ENCODE measurements around the gene KRT86.

The KRT86 gene

DNA sequence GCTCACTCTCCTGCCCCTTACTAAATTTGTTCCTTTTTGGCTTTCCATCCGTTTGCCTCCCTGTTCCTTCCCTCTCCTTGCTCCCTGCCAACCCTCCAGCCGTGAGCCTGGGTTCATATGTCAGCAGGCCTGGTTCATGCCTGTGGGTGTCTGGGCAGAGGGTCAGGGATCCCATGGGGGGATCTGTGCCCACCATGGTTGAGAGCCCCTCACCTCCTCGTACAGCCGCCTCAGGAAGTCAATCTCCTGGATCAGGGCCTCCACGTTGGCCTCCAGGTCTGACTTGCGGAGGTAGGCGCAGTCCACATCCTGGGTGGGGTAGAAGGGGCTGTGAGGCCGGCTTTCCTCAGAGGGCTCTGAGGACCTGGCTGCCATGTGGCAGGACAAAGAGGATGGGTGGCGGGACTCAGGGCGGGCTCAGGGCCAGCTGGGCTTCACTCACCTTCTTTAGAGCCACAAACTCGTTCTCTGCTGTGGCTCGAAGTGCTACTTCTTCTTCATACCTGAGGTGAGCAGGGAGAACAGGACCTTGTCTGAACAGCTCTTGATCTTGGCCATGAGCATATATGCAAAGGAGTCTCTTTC is 43.1 kb downstream of the KRT86 start:
- no peak for DNase-seq

GRCh38 chr12:52318241-52318990 is 44.0 kb downstream of the KRT86 start:
- no peak for DNase-seq

GRCh38 chr12:52319097-52319496 is 44.7 kb downstream of the KRT86 start:
- DNase-seq: no peak

GRCh38 chr12:52320784-52321400 is 46.4 kb downstream of the KRT86 start, which contains the start of gene KRT83:
Gene KRT83 (minus strand): TSS chr12:52321398. CDS start chr12:52321335, 63 bp downstream.
- DNase-seq: peak; percentile 12

DNA sequence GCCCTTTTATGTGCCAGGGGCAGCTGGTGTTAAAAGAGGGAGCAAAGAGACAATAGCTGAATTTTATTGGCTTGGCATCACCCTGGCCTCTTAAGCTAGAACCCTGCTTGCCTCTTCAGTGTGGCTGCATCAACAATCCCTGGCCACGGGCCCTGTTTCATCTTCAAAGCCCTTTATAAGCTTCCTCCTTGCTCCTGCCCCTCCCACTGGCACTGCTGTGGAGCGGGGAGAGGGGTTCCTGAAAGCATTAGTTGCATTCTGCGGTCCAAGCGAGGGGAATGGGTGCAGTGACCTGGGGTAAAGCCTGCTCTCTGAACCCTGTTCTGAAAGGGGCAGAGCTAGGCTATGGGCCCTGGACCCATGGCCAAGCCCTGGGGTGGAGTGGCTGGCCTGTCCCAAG is 47.0 kb downstream of the KRT86 start:
- peak; percentile 10 for DNase-seq

DNA sequence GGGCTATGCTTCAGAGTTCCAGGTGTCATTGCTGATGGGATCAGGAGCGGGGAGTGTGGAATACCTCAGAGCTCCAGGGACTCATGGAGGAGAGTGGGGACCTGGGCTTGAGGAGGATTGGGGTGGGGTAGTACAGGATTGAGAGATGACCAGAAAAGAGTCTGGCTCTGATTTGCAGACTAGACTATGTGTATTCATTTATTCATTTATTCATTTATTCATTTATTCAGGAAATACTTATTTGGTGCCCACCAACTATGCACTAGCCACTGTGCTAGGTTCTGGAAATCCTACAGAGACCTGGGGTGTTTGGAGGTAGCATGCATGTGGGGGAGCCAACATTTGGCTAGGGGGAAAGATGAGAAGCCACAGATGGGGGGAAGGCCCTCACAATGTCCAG is 47.6 kb downstream of the KRT86 start:
- peak; percentile 3 for DNase-seq

- no peak for DNase-seq
Measured at GRCh38 chr12:52323001-52323400, 48.6 kb downstream of the KRT86 start.

DNA sequence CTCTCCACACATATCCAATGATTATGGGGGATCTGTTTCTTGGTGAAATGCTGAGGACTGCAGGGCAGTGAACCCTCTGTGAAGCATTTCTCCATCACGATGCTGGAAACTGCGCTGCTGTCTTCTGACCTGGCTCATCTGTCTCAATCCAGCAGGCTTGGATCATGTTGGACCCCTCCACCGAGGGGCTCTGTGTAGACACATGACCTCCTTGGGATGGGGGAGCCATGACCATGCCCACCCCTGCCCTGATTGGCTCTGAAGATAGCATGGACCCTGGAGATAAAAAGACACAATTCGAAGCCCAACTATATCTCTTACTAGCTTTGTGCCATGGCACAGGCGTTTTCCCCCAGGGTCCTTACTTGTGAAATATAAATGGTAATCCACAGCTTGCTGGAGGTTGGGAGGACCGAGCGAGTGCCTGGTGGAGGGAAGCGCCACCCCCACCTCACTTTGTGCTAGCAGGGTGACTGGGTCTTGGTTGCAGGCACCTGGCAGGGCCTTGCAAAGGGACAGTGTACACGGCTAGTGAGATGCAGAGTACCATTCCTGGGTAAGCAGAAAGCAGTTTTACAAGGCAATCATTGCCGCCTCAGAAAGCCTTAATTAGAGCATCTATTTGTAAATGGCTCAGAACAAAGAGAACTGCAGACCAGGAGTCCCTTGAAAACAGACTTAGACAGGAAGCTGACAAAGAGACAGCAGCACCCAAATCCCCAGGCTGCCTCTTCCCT is 49.1 kb downstream of the KRT86 start:
- no peak for DNase-seq

DNA sequence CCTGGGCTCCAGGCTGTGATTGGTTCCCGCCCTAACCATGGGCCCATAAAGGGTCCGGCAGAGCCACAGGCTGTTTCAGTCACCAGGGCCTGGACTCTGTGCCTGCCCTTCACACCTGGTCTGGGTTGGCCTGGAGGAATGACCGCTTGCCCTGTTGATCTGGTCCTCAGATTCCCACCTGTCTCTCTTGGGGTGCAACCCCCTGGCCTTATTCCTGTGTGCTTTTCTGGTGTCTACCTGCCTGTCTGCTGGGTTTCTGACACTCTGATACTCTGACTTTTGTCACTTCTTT is 49.7 kb downstream of the KRT86 start:
- no peak for DNase-seq

GRCh38 chr12:52327052-52327829 is 52.8 kb downstream of the KRT86 start:
- peak; percentile 54 for DNase-seq

DNA sequence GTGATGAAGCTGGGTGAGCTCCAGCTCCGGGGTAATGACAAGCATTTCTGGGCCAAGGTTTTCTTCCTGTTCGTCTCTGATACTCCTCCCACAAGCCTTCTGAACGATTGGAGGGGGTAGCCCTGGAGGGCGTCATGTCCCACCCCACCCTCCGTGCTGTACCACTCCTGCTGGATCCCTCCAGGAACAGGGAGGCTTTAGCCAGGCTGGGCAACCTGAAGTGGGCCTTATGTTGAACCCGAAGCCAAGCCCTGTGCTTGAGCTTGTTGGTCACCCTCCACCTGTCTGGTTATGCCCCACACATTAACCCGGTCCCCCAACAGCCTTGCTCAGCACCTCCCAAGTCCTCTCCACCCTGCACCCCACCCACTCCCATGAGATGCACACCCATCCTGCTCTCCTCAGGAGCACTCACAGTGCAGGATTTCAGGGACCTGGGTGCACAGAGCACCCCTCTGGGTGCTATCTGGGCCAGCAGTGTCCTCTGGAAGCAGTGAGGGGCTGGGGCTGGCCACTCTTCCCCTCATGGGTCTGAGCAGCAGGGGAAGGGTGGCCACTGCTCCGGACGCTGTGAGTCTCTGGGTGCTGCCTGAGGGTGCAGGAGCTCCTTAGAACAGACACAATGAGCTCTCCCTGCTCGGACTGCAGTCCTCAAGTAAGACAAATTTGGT is 53.5 kb downstream of the KRT86 start:
- no peak for DNase-seq

DNA sequence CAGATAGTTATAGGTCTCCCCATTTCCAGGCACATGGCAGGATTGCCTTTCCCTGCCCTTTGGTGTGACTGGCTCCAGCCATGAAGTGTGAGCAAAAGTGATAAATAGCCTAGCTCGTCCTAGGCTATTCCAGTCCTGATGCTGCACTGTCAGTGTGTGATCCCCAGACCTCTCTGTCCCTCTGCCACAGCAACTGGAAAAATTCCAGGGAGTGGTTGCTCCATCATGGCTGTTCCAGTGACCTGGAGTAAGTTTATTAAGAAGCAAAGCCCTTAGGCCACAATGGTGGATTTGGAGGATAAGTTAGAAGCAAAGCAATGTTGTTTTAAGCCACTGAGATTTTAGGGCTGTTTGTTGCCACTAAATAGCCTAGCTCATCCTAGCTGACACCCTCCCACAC is 56.6 kb downstream of the KRT86 start:
- no peak for DNase-seq

DNA sequence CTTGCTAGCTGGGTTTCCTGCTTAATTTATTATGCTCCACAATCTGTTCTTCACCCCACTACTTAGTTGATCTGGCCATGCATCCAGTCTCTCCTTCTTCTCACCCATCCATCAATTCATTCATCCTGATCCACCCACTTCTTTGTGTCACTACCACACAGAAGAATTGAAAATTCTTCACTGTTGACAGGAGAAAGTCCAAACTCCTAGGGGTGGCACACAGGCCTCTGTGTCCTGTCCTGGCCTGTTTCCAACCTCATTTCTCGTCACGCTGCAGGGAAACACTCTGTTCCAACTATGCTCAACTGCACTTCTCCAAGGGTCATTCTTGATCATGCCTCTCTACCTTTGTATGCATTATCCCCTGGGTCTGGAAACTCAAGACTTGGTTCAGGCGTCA is 57.4 kb downstream of the KRT86 start:
- no peak for DNase-seq

DNA sequence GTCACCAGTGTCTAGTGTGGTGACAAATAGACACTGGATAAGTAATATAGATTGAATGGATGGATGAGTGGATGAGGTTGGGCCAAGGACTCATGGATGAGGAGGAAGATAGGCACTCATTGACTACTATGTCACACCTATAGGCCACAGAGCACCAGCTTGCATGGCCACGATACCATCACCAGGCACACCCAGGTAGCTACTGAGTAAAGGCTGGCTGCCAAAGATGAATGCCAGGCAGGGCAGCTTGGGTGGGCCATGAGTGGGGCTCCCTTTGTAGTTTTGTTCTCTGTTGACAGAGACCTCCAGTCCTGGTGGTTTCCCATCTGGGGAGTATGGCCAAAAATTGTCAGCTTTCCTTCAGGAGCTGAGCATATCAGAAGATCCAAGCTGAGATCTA is 57.9 kb downstream of the KRT86 start:
- no peak for DNase-seq

GRCh38 chr12:52333321-52333720 is 58.9 kb downstream of the KRT86 start:
- DNase-seq: no peak

DNA sequence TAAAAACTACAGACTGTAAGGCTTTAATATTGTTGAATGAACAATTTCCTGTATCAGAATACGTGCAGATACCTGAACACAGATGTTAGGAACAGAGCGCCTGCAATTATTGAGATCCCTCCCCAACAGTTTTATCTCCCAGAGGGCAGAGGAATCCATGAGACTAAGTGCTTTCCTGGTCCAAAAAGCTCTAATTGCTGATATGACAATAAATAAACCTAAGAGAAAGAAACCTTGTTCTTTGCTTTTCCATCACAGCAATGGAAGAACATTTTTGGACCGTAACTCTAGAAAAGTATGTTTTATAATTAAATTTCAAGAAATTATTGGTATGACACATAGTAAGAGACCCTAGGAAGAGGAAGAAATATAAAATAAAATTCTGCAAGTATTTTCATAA is 59.7 kb downstream of the KRT86 start:
- no peak for DNase-seq

DNA sequence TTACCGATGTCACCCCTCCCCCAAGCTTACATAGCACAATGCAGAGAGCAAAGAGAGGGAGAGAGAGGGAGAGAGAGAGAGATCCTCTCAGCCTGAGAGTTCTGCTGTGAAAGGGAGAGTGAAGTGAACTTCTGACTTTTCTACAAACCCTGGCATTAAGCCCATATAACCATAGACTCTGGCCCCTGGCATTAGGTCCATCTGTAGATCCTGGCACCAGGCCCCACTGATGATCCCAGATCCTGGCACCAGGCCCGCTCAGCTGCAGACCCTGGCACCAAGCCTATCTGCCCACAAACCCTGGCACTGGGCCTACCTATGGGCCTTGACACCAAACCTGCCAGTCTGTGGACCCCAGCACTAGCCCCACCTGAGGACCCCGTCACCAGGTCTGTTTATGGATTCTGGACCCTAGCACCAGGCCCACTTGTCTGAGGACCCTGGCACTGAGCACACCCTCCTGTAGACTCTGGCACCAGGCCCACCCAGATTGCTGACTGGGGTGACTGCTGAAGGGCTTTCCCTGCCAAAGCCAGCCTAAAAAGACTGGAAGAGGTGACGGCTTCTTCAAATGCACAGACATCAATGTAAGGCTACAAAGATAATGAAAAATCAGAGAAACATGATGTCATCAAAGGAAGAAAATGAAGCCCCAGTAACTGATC is 61.3 kb downstream of the KRT86 start:
- DNase-seq: peak; percentile 38

GRCh38 chr12:52336641-52337040 is 62.2 kb downstream of the KRT86 start:
- no peak for DNase-seq

GRCh38 chr12:52337054-52337453 is 62.6 kb downstream of the KRT86 start:
- DNase-seq: no peak

GRCh38 chr12:52338241-52338960 is 64.0 kb downstream of the KRT86 start:
- no peak for DNase-seq

GRCh38 chr12:52341066-52341580 is 66.7 kb downstream of the KRT86 start:
- DNase-seq: no peak
